Measurements from ENCODE around the gene COCH. TPM values are rescaled to one million over a fixed set of nuclear protein-coding genes. Genes with fewer than 3 reads are reported as not detected.

The COCH gene
- total and polyA plus RNA-seq, 2 experiments from 2014 or later = 12.9 to 20.6 TPM

DNA sequence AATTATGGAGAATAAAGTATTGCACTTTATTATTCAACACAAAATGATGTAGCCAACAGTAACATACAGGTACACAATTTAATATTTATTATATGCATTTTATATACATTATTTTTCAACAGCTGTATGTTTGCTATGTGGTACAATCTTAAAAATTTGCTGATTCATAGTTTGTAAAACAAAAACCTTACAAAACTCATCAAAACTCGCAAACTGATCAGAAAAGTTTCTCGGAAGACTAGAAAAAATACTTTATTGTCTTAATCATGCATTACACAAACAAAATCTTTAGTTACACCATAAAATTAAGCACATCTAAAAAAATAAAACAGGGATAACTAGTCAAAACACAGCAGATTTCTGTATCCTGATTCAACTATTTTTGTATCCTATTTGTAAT lies 19.5 kb downstream of the COCH start:
- no peaks in the 10 kb centered on the region for H4K20me1 ChIP-seq (replicated peaks; ENCODE audit: insufficient read depth)
- peaks cover 2% of the 10 kb centered on the region for H3K27me3 Mint-ChIP-seq (ENCODE audit: insufficient read depth, low read depth, poor library complexity)
- H3K4me1 Mint-ChIP-seq = peaks cover 7% of the 10 kb centered on the region; the same call in 2 of the 3 replicates
- no peak overlapping the region for H2AFZ ChIP-seq
- H3K27me3 ChIP-seq (ENCODE audit: insufficient read depth) = no peaks in the 10 kb centered on the region
- H3F3A ChIP-seq (replicated peaks; ENCODE audit: low read depth) = no peaks in the 10 kb centered on the region
- H3K9me2 ChIP-seq (ENCODE audit: insufficient read depth) = no peaks in the 10 kb centered on the region
- no peak overlapping the region for H3K4me2 ChIP-seq
- H3K9me3 Mint-ChIP-seq = no peaks in the 10 kb centered on the region
- H3K27ac ChIP-seq (ENCODE audit: low read depth) = no peak overlapping the region
- ATAC-seq (no peak), DNase-seq (ENCODE audit: low spot score) (no peak)
- no peak overlapping the region for H3K4me3 Mint-ChIP-seq
- peaks cover 7% of the 10 kb centered on the region; the same call in 1 of the 2 replicates for H3K4me1 ChIP-seq (ENCODE audit: insufficient read depth)
- no peak overlapping the region for H3K27ac Mint-ChIP-seq
- peaks cover 22% of the 10 kb centered on the region for H3K36me3 Mint-ChIP-seq (ENCODE audit: low read depth)
- peaks cover 6% of the 10 kb centered on the region; the same call in 1 of the 2 replicates for H3K36me3 ChIP-seq (ENCODE audit: insufficient read depth)
- H3K4me3 ChIP-seq = no peak overlapping the region
- TF ChIP-seq CREB1 (CRISPR knock-in tag; IDR thresholded peaks at IDR 0.05; ENCODE audit: low read depth) (no peak), EZH2phosphoT487 (IDR thresholded peaks at IDR 0.05; ENCODE audit: unreplicated experiment) (no peak), ZNF331 (CRISPR knock-in tag; IDR thresholded peaks at IDR 0.05; ENCODE audit: low read depth) (no peak), NANOG (IDR thresholded peaks at IDR 0.05; ENCODE audit: borderline replicate concordance) (no peak), JUNB (IDR thresholded peaks at IDR 0.05; ENCODE audit: unreplicated experiment) (no peak), ZNF114 (CRISPR knock-in tag; IDR thresholded peaks at IDR 0.05) (no peak)
- TF ChIP-seq, protein P1, sequence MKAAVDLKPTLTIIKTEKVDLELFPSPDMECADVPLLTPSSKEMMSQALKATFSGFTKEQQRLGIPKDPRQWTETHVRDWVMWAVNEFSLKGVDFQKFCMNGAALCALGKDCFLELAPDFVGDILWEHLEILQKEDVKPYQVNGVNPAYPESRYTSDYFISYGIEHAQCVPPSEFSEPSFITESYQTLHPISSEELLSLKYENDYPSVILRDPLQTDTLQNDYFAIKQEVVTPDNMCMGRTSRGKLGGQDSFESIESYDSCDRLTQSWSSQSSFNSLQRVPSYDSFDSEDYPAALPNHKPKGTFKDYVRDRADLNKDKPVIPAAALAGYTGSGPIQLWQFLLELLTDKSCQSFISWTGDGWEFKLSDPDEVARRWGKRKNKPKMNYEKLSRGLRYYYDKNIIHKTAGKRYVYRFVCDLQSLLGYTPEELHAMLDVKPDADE (IDR thresholded peaks at IDR 0.05) = no peak
- H3K79me2 ChIP-seq (replicated peaks; ENCODE audit: insufficient read depth) = no peaks in the 10 kb centered on the region

DNA sequence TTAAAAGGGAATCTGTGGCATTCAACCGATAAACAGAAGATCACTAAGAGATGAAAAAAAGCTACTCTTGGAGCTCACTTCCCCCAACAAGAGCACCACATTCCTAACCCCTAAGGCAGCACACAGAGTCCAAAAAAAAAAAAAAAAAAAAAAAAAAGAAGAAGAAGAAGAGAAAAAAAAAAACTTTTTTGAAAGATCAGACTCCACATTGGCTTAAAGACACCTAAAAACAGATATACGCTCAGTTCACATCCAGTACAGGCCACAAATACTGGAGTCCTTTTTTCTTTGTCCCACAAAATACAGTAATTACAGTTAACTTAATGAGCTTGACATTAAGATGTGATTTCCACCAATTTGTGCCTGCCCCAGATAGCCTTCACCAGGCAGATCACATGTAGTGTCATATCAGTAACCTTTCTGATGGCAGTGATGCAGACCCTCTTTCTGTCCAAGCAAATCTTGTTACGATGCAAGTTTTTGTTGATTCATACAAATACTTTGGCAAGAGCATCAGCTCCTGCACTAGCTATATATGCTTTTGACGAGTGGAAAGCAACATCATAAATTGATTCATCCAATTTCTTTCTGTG lies 20.7 kb downstream of the COCH start:
- peaks cover 7% of the 10 kb centered on the region; the same call in 2 of the 3 replicates for H3K4me1 Mint-ChIP-seq

DNA sequence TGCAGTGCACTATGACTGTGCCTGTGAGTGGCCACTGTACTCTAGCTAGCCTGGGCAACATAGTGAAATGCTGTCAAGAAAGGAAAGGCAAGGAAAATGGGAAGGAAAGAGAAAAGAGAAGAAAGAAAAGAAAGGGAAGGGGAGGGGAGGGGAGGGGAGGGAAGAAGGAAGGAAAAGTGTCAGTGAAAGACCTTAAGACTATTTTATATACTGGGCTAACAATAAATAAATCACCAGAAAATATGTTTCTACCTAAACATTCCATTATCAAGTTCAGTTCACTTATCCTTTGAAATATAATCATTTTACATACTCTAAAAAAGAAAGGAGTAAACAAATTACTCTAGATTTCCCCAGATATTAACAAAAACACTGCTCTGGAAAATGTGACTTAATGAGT lies 22.1 kb downstream of the COCH start:
- Histone ChIP-seq H3K79me2 (replicated peaks; ENCODE audit: insufficient read depth) (no peaks in the 10 kb centered on the region), H3K4me2 (no peak overlapping the region), H3K4me1 (ENCODE audit: insufficient read depth) (peaks cover 7% of the 10 kb centered on the region; the same call in 1 of the 2 replicates), H3K27me3 (ENCODE audit: insufficient read depth) (no peaks in the 10 kb centered on the region), H3K4me3 (no peak overlapping the region), H2AFZ (no peak overlapping the region), H3F3A (replicated peaks; ENCODE audit: low read depth) (no peaks in the 10 kb centered on the region), H3K36me3 (ENCODE audit: insufficient read depth) (peaks cover 6% of the 10 kb centered on the region; the same call in 1 of the 2 replicates), H3K27ac (ENCODE audit: low read depth) (no peak overlapping the region), H4K20me1 (replicated peaks; ENCODE audit: insufficient read depth) (no peaks in the 10 kb centered on the region), H3K9me2 (ENCODE audit: insufficient read depth) (no peaks in the 10 kb centered on the region)
- peaks cover 7% of the 10 kb centered on the region; the same call in 2 of the 3 replicates for H3K4me1 Mint-ChIP-seq
- H3K27me3 Mint-ChIP-seq (ENCODE audit: insufficient read depth, low read depth, poor library complexity) = peaks cover 3% of the 10 kb centered on the region
- no peak overlapping the region for H3K27ac Mint-ChIP-seq
- H3K9me3 Mint-ChIP-seq = no peaks in the 10 kb centered on the region
- DNase-seq (ENCODE audit: low spot score) (no peak), ATAC-seq (no peak)
- H3K4me3 Mint-ChIP-seq = no peak overlapping the region
- H3K36me3 Mint-ChIP-seq (ENCODE audit: low read depth) = peaks cover 28% of the 10 kb centered on the region
- no peak for TF ChIP-seq CREB1 (CRISPR knock-in tag; IDR thresholded peaks at IDR 0.05; ENCODE audit: low read depth)
- no peak for TF ChIP-seq JUNB (IDR thresholded peaks at IDR 0.05; ENCODE audit: unreplicated experiment)
- no peak for TF ChIP-seq NANOG (IDR thresholded peaks at IDR 0.05; ENCODE audit: borderline replicate concordance)
- TF ChIP-seq, protein P2, sequence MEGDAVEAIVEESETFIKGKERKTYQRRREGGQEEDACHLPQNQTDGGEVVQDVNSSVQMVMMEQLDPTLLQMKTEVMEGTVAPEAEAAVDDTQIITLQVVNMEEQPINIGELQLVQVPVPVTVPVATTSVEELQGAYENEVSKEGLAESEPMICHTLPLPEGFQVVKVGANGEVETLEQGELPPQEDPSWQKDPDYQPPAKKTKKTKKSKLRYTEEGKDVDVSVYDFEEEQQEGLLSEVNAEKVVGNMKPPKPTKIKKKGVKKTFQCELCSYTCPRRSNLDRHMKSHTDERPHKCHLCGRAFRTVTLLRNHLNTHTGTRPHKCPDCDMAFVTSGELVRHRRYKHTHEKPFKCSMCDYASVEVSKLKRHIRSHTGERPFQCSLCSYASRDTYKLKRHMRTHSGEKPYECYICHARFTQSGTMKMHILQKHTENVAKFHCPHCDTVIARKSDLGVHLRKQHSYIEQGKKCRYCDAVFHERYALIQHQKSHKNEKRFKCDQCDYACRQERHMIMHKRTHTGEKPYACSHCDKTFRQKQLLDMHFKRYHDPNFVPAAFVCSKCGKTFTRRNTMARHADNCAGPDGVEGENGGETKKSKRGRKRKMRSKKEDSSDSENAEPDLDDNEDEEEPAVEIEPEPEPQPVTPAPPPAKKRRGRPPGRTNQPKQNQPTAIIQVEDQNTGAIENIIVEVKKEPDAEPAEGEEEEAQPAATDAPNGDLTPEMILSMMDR (conservative IDR thresholded peaks at IDR 0.05; ENCODE audit: low read depth in 2 of 2) = no peak
- no peak for TF ChIP-seq EZH2phosphoT487 (IDR thresholded peaks at IDR 0.05; ENCODE audit: unreplicated experiment)
- no peak for TF ChIP-seq STAT1 (IDR thresholded peaks at IDR 0.05; ENCODE audit: unreplicated experiment)
- no peak for TF ChIP-seq ZNF114 (CRISPR knock-in tag; IDR thresholded peaks at IDR 0.05)
- no peak for TF ChIP-seq ZNF331 (CRISPR knock-in tag; IDR thresholded peaks at IDR 0.05; ENCODE audit: low read depth)
- TF ChIP-seq, protein P1 (IDR thresholded peaks at IDR 0.05) = no peak
- no peak for TF ChIP-seq EZH2 (IDR thresholded peaks at IDR 0.05; ENCODE audit: low read depth, unreplicated experiment)

More for the DNA sequence above, 20.7 kb downstream of the COCH start:
- H3K36me3 ChIP-seq (ENCODE audit: insufficient read depth) = peaks cover 6% of the 10 kb centered on the region; the same call in 1 of the 2 replicates
- no peak overlapping the region for H3K4me3 Mint-ChIP-seq
- no peaks in the 10 kb centered on the region for H3F3A ChIP-seq (replicated peaks; ENCODE audit: low read depth)
- H3K27me3 ChIP-seq (ENCODE audit: insufficient read depth) = no peaks in the 10 kb centered on the region
- no peak overlapping the region for H3K27ac ChIP-seq (ENCODE audit: low read depth)
- TF ChIP-seq EZH2phosphoT487 (IDR thresholded peaks at IDR 0.05; ENCODE audit: unreplicated experiment) = no peak
- TF ChIP-seq ZNF114 (CRISPR knock-in tag; IDR thresholded peaks at IDR 0.05) = no peak
- peaks cover 25% of the 10 kb centered on the region for H3K36me3 Mint-ChIP-seq (ENCODE audit: low read depth)
- no peak overlapping the region for H2AFZ ChIP-seq
- peak overlapping the region; percentile 76; the same call in 1 of the 2 replicates for H3K27ac Mint-ChIP-seq
- H3K79me2 ChIP-seq (replicated peaks; ENCODE audit: insufficient read depth) = no peaks in the 10 kb centered on the region
- ATAC-seq = peak; percentile 29; the same call in 1 of the 3 replicates
- H3K4me3 ChIP-seq = no peak overlapping the region
- H3K27me3 Mint-ChIP-seq (ENCODE audit: insufficient read depth, low read depth, poor library complexity) = peaks cover 3% of the 10 kb centered on the region
- H3K9me3 Mint-ChIP-seq = no peaks in the 10 kb centered on the region
- no peaks in the 10 kb centered on the region for H4K20me1 ChIP-seq (replicated peaks; ENCODE audit: insufficient read depth)
- peak; percentile 24 for DNase-seq (ENCODE audit: low spot score)
- H3K9me2 ChIP-seq (ENCODE audit: insufficient read depth) = no peaks in the 10 kb centered on the region
- peaks cover 7% of the 10 kb centered on the region; the same call in 1 of the 2 replicates for H3K4me1 ChIP-seq (ENCODE audit: insufficient read depth)
- H3K4me2 ChIP-seq = no peak overlapping the region

Data from GM23338 (cell line).